Fibroblast of mammary gland (primary cell): Measurements from ENCODE around the gene DMC1.

Source experiments
- DNase-seq: peaks from one replicate; pipeline ENCODE4 v3.0.0-alpha.2; 2010; ENCODE audit warnings: low read depth
- H3K4me3 ChIP-seq: 2 replicates; pipeline ENCODE4 v1.5.1; 2011; ENCODE audit warnings: low read depth, mild to moderate bottlenecking, low read length, moderate library complexity; ENCODE audit not compliant: control insufficient read depth
- CTCF ChIP-seq: conservative IDR thresholded peaks from 2 replicates; pipeline ENCODE4 v1.5.1; 2011; ENCODE audit warnings: low read depth, low read length, inconsistent platforms; ENCODE audit not compliant: control insufficient read depth, insufficient read depth

DMC1 gene

GRCh38 chr22:38540701-38541100, 29.3 kb downstream of the DMC1 start:
- no peak for TF ChIP-seq CTCF
- DNase-seq: no peak
- H3K4me3 ChIP-seq: no peak overlapping the region

GRCh38 chr22:38531251-38531938, 38.6 kb downstream of the DMC1 start:
- no peak overlapping the region for H3K4me3 ChIP-seq
- TF ChIP-seq CTCF: no peak
- no peak for DNase-seq

- no peak for TF ChIP-seq CTCF
- no peak for DNase-seq
- no peak overlapping the region for H3K4me3 ChIP-seq
These were observed 45.6 kb downstream of the DMC1 start for GRCh38 chr22:38524429-38524828.

- no peak for DNase-seq
- TF ChIP-seq CTCF: no peak
- no peak overlapping the region for H3K4me3 ChIP-seq
These were observed 46.5 kb downstream of the DMC1 start for GRCh38 chr22:38523479-38523878.

GRCh38 chr22:38523029-38523428, 47.0 kb downstream of the DMC1 start:
- no peak for TF ChIP-seq CTCF
- no peak for DNase-seq
- no peak overlapping the region for H3K4me3 ChIP-seq

- DNase-seq: no peak
These were observed 50.3 kb downstream of the DMC1 start for GRCh38 chr22:38519453-38520250.

More at GRCh38 chr22:38519453-38520250, 50.3 kb downstream of the DMC1 start:
- no peak for TF ChIP-seq CTCF
- no peak overlapping the region for H3K4me3 ChIP-seq
